GM12892 (cell line): ENCODE measurements around the gene IER5.

Source experiments
- DNase-seq: peaks from one replicate; pipeline ENCODE4 v3.0.0; 2011; ENCODE audit not compliant: insufficient read length
- FAIRE-seq: peaks from 2 replicates; lab custom pipeline; 2011; peaks lifted over from hg19 to GRCh38; lab: Jason Lieb, UNC
- POLR2A ChIP-seq: IDR thresholded peaks from 2 replicates; pipeline ENCODE4 v1.6.1; 2011; ENCODE audit warnings: low read depth, low read length, control low read depth
- POLR2AphosphoS5 ChIP-seq: IDR thresholded peaks from 2 replicates; pipeline ENCODE4 v1.6.1; 2011; ENCODE audit warnings: low read depth, low read length, control low read depth
- TAF1 ChIP-seq: IDR thresholded peaks from 2 replicates; pipeline ENCODE4 v1.6.1; 2011; ENCODE audit warnings: low read depth, mild to moderate bottlenecking, control low read depth, low read length, borderline replicate concordance

Gene IER5

GRCh38 chr1:181100934-181101333 lies 12.4 kb downstream of the IER5 start:
- TF ChIP-seq POLR2A (no peak), POLR2AphosphoS5 (no peak), TAF1 (no peak)
- DNase-seq (no peak), FAIRE-seq (no peak)

GRCh38 chr1:181101581-181102226 lies 13.2 kb downstream of the IER5 start:
- FAIRE-seq (peak; percentile 54), DNase-seq (no peak)
- TF ChIP-seq POLR2A (no peak), POLR2AphosphoS5 (no peak), TAF1 (no peak)

GRCh38 chr1:181102841-181103240 lies 14.3 kb downstream of the IER5 start:
- TF ChIP-seq POLR2A (no peak), POLR2AphosphoS5 (no peak), TAF1 (no peak)
- FAIRE-seq (no peak), DNase-seq (no peak)

GRCh38 chr1:181103399-181103798 lies 14.9 kb downstream of the IER5 start:
- DNase-seq, result no peak
- TF ChIP-seq TAF1 (no peak), POLR2AphosphoS5 (no peak), POLR2A (no peak)
- FAIRE-seq, result no peak

- no peak for FAIRE-seq
- DNase-seq, result no peak
- TF ChIP-seq POLR2A (no peak), TAF1 (no peak), POLR2AphosphoS5 (no peak)
Observed at GRCh38 chr1:181104042-181104789, 15.7 kb downstream of the IER5 start.

GRCh38 chr1:181104790-181105133 lies 16.3 kb downstream of the IER5 start:
- no peak for DNase-seq
- no peak for TF ChIP-seq POLR2A
- no peak for TF ChIP-seq POLR2AphosphoS5
- no peak for TF ChIP-seq TAF1
- FAIRE-seq, result peak; percentile 46

- TF ChIP-seq POLR2AphosphoS5, result no peak
- TF ChIP-seq POLR2A, result no peak; the same call in 1 of the 2 replicates
- TF ChIP-seq TAF1, result 0 out of 2 replicates have a peak, but pooled peaks have one; percentile 13
- FAIRE-seq (peak; percentile 88), DNase-seq (peak; percentile 90)
Observed at GRCh38 chr1:181105134-181106021, 16.9 kb downstream of the IER5 start.

GRCh38 chr1:181106022-181106312 lies 17.5 kb downstream of the IER5 start:
- TF ChIP-seq POLR2A (no peak), POLR2AphosphoS5 (no peak), TAF1 (no peak)
- DNase-seq, result no peak
- FAIRE-seq, result no peak

- DNase-seq, result no peak
- no peak for FAIRE-seq
- no peak for TF ChIP-seq POLR2A
- TF ChIP-seq POLR2AphosphoS5, result no peak
- TF ChIP-seq TAF1, result no peak
Observed at GRCh38 chr1:181106479-181106878, 18.0 kb downstream of the IER5 start.

- TF ChIP-seq TAF1, result no peak
- TF ChIP-seq POLR2A, result no peak
- no peak for TF ChIP-seq POLR2AphosphoS5
- DNase-seq (no peak), FAIRE-seq (no peak)
Observed at GRCh38 chr1:181107711-181108110, 19.2 kb downstream of the IER5 start.

- DNase-seq (no peak), FAIRE-seq (no peak)
- TF ChIP-seq POLR2A (no peak), TAF1 (no peak), POLR2AphosphoS5 (no peak)
Observed at GRCh38 chr1:181108304-181108867, 19.9 kb downstream of the IER5 start.

- DNase-seq, result no peak
- TF ChIP-seq POLR2AphosphoS5 (no peak), TAF1 (no peak), POLR2A (no peak)
- no peak for FAIRE-seq
Observed at GRCh38 chr1:181110013-181110412, 21.5 kb downstream of the IER5 start.

- no peak for TF ChIP-seq TAF1
- no peak for TF ChIP-seq POLR2A
- TF ChIP-seq POLR2AphosphoS5, result no peak
- DNase-seq, result no peak
- no peak for FAIRE-seq
Observed at GRCh38 chr1:181111559-181111958, 23.1 kb downstream of the IER5 start.
